ENCODE measurements around the gene ANKLE2. TPM values are rescaled to one million over a fixed set of nuclear protein-coding genes. Genes with fewer than 3 reads are reported as not detected.
A peak's percentile ranks its signal among the peaks of the same experiment; 100 is the strongest.

ANKLE2 gene
- total and polyA plus RNA-seq, 2 of the 8 experiments (the other 6 are each of a cell fraction or from before 2014, with no cell fraction given): 41.0 to 64.9 TPM

DNA sequence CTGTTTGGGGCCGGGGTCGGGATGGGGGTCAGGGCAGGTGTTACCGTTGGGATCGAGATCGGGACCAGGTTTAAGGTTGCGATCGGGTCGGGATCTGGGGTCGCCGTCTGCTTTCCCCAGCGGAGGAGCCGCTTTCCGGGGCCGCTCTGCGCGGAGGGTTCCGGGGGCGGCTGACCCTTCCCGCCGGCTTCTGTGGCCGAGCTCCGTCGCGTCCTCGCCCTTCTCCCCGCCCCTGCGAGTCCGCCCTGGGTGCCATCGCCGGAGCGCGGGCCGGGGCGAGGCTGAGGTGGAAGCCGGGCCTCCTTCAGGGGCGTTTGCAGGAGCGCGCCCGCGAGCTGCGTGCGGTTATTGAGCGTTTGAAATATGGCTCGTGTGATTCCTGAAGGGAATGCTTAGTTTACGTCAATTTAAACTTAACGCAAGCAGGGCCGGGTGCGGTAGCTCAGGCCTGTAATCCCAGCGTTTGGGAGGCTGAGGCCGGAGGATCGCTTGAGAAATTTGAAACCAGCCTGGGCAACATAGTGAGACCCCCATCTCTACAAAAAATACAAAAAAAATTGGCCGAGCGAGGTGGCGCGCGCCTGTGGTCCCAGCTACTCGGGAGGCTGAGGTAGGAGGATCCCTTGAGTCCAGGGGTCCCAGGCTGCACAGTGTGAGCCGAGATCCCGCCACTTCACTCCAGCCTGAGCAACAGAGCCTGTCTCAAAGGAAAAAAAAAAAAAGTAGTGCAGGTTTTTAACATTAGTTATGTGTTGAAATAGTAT lies 50.4 kb downstream of the ANKLE2 start:
- H3K4me2 ChIP-seq (ENCODE audit: insufficient read depth in 1 of 2, low read depth in 2 of 2, low read length in 2 of 2): peak overlapping the region; percentile 51 to 94
- peak overlapping the region; percentile 16 for H3K56ac ChIP-seq (replicated peaks; ENCODE audit: insufficient read length, low read depth, low read length)
- H2BK15ac ChIP-seq (ENCODE audit: low read length): no peak overlapping the region
- no peak overlapping the region for H2BK120ac ChIP-seq (replicated peaks; ENCODE audit: low read depth, low read length)
- H2BK12ac ChIP-seq (ENCODE audit: low read depth, low read length): no peak overlapping the region
- H2BK20ac ChIP-seq (ENCODE audit: low read length): no peak overlapping the region
- H3K14ac ChIP-seq (ENCODE audit: insufficient read length): no peak overlapping the region
- H3K36me3 ChIP-seq (ENCODE audit: control insufficient read depth in 2 of 4, insufficient read depth in 4 of 4, low read length in 3 of 4): peaks cover 6 to 10% (median 7%) of the 10 kb centered on the region in 4 experiments; a peak in 6 of 8 replicates
- no peak overlapping the region for H2AK5ac ChIP-seq (ENCODE audit: low read depth, low read length)
- peaks cover 9% of the 10 kb centered on the region for H3K79me1 ChIP-seq (ENCODE audit: low read depth, low read length)
- H4K91ac ChIP-seq (replicated peaks; ENCODE audit: insufficient read length, low read length): peak overlapping the region; percentile 27
- no peak overlapping the region for H3K23ac ChIP-seq (ENCODE audit: insufficient read length)
- WGBS, 2 experiments (ENCODE audit: extremely low coverage in 1 of 2, insufficient coverage in 1 of 2, insufficient read length in 1 of 2, insufficient replicate concordance in 2 of 2, low coverage in 1 of 2, low lambda C conversion rate in 2 of 2, missing lambda C conversion rate in 1 of 2): 24% methylated on average over 33 of the region's 59 CpGs; no CpG with 5 or more reads in 1 of the 2 experiments
- H2AFZ ChIP-seq (ENCODE audit: low read length): no peak overlapping the region
- H4K8ac ChIP-seq (ENCODE audit: extremely low read depth, insufficient read depth, low read length): no peak overlapping the region
- POLR2A ChIA-PET (ENCODE audit: partially characterized antibody): interaction anchor here (0.8 to 2.6 kb wide), 10 partner anchors 10 to 65 kb away, joined by 3 to 21 read pairs (median 6); partner anchors contain the start of genes POLE and PXMP2
- H4K20me1 ChIP-seq (replicated peaks in 1 of 2; ENCODE audit: control insufficient read depth in 1 of 2, insufficient read depth in 2 of 2, low read length in 2 of 2): peaks cover 3 to 11% of the 10 kb centered on the region in 2 experiments
- H3K79me2 ChIP-seq (ENCODE audit: control insufficient read depth in 1 of 2, insufficient read depth in 2 of 2, low read length in 2 of 2): peaks cover 7 to 33% of the 10 kb centered on the region in 2 experiments
- no peak overlapping the region for H2BK5ac ChIP-seq (ENCODE audit: low read depth, low read length)
- no peak overlapping the region for H3K27ac ChIP-seq (ENCODE audit: low read depth, low read length)
- peak overlapping the region; percentile 82 to 94 (median 86) for H3K4me3 ChIP-seq (ENCODE audit: extremely low read depth in 1 of 4, insufficient read depth in 2 of 4, low read depth in 3 of 4, low read length in 4 of 4)
- H3K18ac ChIP-seq (ENCODE audit: extremely low read depth, low read length): no peak overlapping the region; the same call in 1 of the 2 replicates
- CTCF ChIA-PET (ENCODE audit: partially characterized antibody): no interaction called here
- no peaks in the 10 kb centered on the region; a peak in 1 of 4 replicates for H3K9me3 ChIP-seq (ENCODE audit: insufficient read depth in 2 of 2, low read depth in 1 of 2, low read length in 1 of 2)
- H3K23me2 ChIP-seq (ENCODE audit: low read depth, low read length): peaks cover 6% of the 10 kb centered on the region; the same call in 1 of the 2 replicates
- FAIRE-seq (no peak), DNase-seq (ENCODE audit: low read depth in 1 of 2, low spot score in 2 of 2) (peak in 1 of 2 experiments; percentile 72)
- no peak overlapping the region for H3K4ac ChIP-seq (replicated peaks; ENCODE audit: insufficient read length, low read depth, low read length)
- H3K4me1 ChIP-seq (replicated peaks in 1 of 4; ENCODE audit: control insufficient read depth in 3 of 4, insufficient read depth in 4 of 4, low read length in 3 of 4): no peaks in the 10 kb centered on the region; a peak in 1 of 7 replicates
- peak overlapping the region; percentile 55 to 74 (median 68) for H3K9ac ChIP-seq (replicated peaks in 1 of 4; ENCODE audit: extremely low read depth in 1 of 4, low read depth in 3 of 4, low read length in 3 of 4)
- no peak overlapping the region for H4K5ac ChIP-seq (ENCODE audit: insufficient read length, low read depth, low read length)
- H3K27me3 ChIP-seq (replicated peaks in 1 of 4; ENCODE audit: control insufficient read depth in 3 of 4, extremely low read depth in 1 of 4, insufficient read depth in 3 of 4, low read length in 3 of 4): no peaks in the 10 kb centered on the region
- TF ChIP-seq PHF8 (conservative IDR thresholded peaks at IDR 0.05; ENCODE audit: low read depth, low read length): peak; percentile 35
- no peak for TF ChIP-seq GTF2F1 (IDR thresholded peaks at IDR 0.05; ENCODE audit: borderline replicate concordance, low read depth, low read length)
- TF ChIP-seq TEAD4 (IDR thresholded peaks at IDR 0.05; ENCODE audit: low read depth, low read length): no peak
- TF ChIP-seq SIX5 (IDR thresholded peaks at IDR 0.05; ENCODE audit: low read depth, low read length): no peak
- peak; percentile 90 for TF ChIP-seq KDM1A (IDR thresholded peaks at IDR 0.05; ENCODE audit: borderline replicate concordance, low read length)
- no peak for TF ChIP-seq RAD21 (IDR thresholded peaks at IDR 0.05 in 1 of 2, conservative IDR thresholded peaks at IDR 0.05 in 1 of 2; ENCODE audit: low read depth in 2 of 2, low read length in 2 of 2)
- TF ChIP-seq, protein P1, sequence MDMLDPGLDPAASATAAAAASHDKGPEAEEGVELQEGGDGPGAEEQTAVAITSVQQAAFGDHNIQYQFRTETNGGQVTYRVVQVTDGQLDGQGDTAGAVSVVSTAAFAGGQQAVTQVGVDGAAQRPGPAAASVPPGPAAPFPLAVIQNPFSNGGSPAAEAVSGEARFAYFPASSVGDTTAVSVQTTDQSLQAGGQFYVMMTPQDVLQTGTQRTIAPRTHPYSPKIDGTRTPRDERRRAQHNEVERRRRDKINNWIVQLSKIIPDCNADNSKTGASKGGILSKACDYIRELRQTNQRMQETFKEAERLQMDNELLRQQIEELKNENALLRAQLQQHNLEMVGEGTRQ (IDR thresholded peaks at IDR 0.05; ENCODE audit: low read length): no peak

All from H1 (cell line).